Measurements from ENCODE around the gene ESD. TPM values are rescaled to one million over a fixed set of nuclear protein-coding genes. Genes with fewer than 3 reads are reported as not detected.

Gene ESD
- polyA plus RNA-seq, 4 donors, result 108 to 181 (median 119) TPM

GRCh38 chr13:46736541-46737310 is 60.2 kb downstream of the ESD start:
- no peak overlapping the region for H3K27ac ChIP-seq (ENCODE audit: low read depth in 1 of 3, low read length in 2 of 3)
- no peaks in the 10 kb centered on the region for H3K4me1 ChIP-seq (ENCODE audit: control insufficient read depth in 3 of 3, insufficient read depth in 2 of 3, low read depth in 1 of 3, low read length in 2 of 3)
- H3K9me3 ChIP-seq (ENCODE audit: control insufficient read depth in 2 of 2, insufficient read depth in 1 of 2, low read depth in 1 of 2, low read length in 1 of 2), result no peaks in the 10 kb centered on the region
- WGBS, 3 donors, result 71 to 86% (median 85%) methylated on average over 2 of the region's 2 CpGs
- H3K4me3 ChIP-seq (ENCODE audit: low read depth in 1 of 3, low read length in 3 of 3), result no peak overlapping the region
- no peaks in the 10 kb centered on the region for H3K27me3 ChIP-seq (ENCODE audit: control insufficient read depth in 3 of 3, insufficient read depth in 3 of 3, low read length in 3 of 3)
- DNase-seq (no peak), FAIRE-seq (no peak)
- peaks cover 3 to 13% (median 11%) of the 10 kb centered on the region in 3 donors for H3K36me3 ChIP-seq (ENCODE audit: control insufficient read depth in 3 of 3, insufficient read depth in 2 of 3, low read depth in 1 of 3, low read length in 3 of 3)

- Histone ChIP-seq H3K27ac (ENCODE audit: low read depth in 1 of 3, low read length in 2 of 3) (no peak overlapping the region), H3K27me3 (ENCODE audit: control insufficient read depth in 3 of 3, insufficient read depth in 3 of 3, low read length in 3 of 3) (no peaks in the 10 kb centered on the region), H3K4me3 (ENCODE audit: low read depth in 1 of 3, low read length in 3 of 3) (no peak overlapping the region), H3K9me3 (ENCODE audit: control insufficient read depth in 2 of 2, insufficient read depth in 1 of 2, low read depth in 1 of 2, low read length in 1 of 2) (no peaks in the 10 kb centered on the region), H3K4me1 (ENCODE audit: control insufficient read depth in 3 of 3, insufficient read depth in 2 of 3, low read depth in 1 of 3, low read length in 2 of 3) (no peaks in the 10 kb centered on the region), H3K36me3 (ENCODE audit: control insufficient read depth in 3 of 3, insufficient read depth in 2 of 3, low read depth in 1 of 3, low read length in 3 of 3) (peaks cover 3 to 15% (median 14%) of the 10 kb centered on the region in 3 donors)
- 97 to 100% (median 97%) methylated on average over 3 of the region's 3 CpGs for WGBS, 3 donors
- FAIRE-seq (no peak), DNase-seq (no peak)
These were observed 61.5 kb downstream of the ESD start for GRCh38 chr13:46735425-46735824.

DNA sequence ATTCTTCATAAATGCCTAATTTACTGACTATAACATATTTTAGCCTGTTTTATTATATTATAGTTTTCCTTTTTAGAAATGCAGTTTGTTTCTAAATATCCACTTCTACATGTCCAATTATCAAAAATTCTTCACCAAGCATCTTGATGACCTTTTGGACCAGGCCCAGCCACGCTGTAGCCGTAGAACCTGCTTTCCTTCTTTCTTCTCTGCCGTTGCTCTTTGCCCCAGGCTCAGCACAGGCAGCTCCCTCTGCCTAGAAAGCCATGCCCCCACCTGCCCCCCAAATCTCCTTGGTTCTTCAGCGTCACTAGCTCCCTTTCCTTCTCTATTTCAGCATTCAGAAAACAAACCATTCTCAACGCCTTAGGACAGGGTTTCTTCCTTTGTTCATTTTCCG is 65.4 kb downstream of the ESD start:
- Histone ChIP-seq H3K9me3 (ENCODE audit: control insufficient read depth in 2 of 2, insufficient read depth in 1 of 2, low read depth in 1 of 2, low read length in 1 of 2) (no peaks in the 10 kb centered on the region), H3K27me3 (ENCODE audit: control insufficient read depth in 3 of 3, insufficient read depth in 3 of 3, low read length in 3 of 3) (no peaks in the 10 kb centered on the region), H3K36me3 (ENCODE audit: control insufficient read depth in 3 of 3, insufficient read depth in 2 of 3, low read depth in 1 of 3, low read length in 3 of 3) (peaks cover 0 to 32% (median 21%) of the 10 kb centered on the region in 3 donors), H3K4me1 (ENCODE audit: control insufficient read depth in 3 of 3, insufficient read depth in 2 of 3, low read depth in 1 of 3, low read length in 2 of 3) (no peaks in the 10 kb centered on the region), H3K27ac (ENCODE audit: low read depth in 1 of 3, low read length in 2 of 3) (no peak overlapping the region), H3K4me3 (ENCODE audit: low read depth in 1 of 3, low read length in 3 of 3) (no peak overlapping the region)
- WGBS, 3 donors, result 48 to 79% (median 68%) methylated on average over 6 of the region's 6 CpGs
- FAIRE-seq, result no peak
- peak; percentile 24 for DNase-seq

DNA sequence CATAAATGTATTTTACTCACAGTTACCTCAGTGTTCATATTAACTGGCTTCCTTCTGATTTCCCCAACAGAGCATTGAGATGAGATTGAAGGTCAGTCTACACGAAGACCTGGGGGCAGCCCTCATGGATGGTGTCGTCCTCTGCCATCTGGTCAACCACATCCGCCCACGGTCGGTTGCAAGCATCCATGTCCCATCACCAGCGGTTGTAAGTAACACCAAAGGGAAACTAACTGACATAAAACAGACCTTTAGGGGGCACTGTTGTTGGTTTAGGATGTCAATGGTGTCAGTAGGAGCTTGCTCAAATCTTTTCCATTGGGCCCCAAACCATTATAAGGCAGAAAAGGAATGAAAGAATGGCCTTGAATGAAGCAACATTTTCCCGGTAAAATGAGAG is 68.2 kb downstream of the ESD start:
- FAIRE-seq, result no peak
- Histone ChIP-seq H3K4me1 (ENCODE audit: control insufficient read depth in 3 of 3, insufficient read depth in 2 of 3, low read depth in 1 of 3, low read length in 2 of 3) (no peaks in the 10 kb centered on the region), H3K9me3 (ENCODE audit: control insufficient read depth in 2 of 2, insufficient read depth in 1 of 2, low read depth in 1 of 2, low read length in 1 of 2) (no peaks in the 10 kb centered on the region), H3K4me3 (ENCODE audit: low read depth in 1 of 3, low read length in 3 of 3) (no peak overlapping the region), H3K36me3 (ENCODE audit: control insufficient read depth in 3 of 3, insufficient read depth in 2 of 3, low read depth in 1 of 3, low read length in 3 of 3) (peaks cover 6 to 39% (median 28%) of the 10 kb centered on the region in 3 donors), H3K27me3 (ENCODE audit: control insufficient read depth in 3 of 3, insufficient read depth in 3 of 3, low read length in 3 of 3) (no peaks in the 10 kb centered on the region), H3K27ac (ENCODE audit: low read depth in 1 of 3, low read length in 2 of 3) (no peak overlapping the region)
- DNase-seq, result no peak
- WGBS, 3 donors, result 89 to 95% (median 93%) methylated on average over 7 of the region's 7 CpGs

GRCh38 chr13:46726347-46726746 is 70.6 kb downstream of the ESD start:
- no peak overlapping the region for H3K4me3 ChIP-seq (ENCODE audit: low read depth in 1 of 3, low read length in 3 of 3)
- no peaks in the 10 kb centered on the region for H3K27me3 ChIP-seq (ENCODE audit: control insufficient read depth in 3 of 3, insufficient read depth in 3 of 3, low read length in 3 of 3)
- DNase-seq (no peak), FAIRE-seq (no peak)
- H3K27ac ChIP-seq (ENCODE audit: low read depth in 1 of 3, low read length in 2 of 3), result no peak overlapping the region
- 89 to 93% (median 91%) methylated on average over 5 of the region's 5 CpGs for whole genome bisulfite sequencing, 3 donors
- no peaks in the 10 kb centered on the region for H3K4me1 ChIP-seq (ENCODE audit: control insufficient read depth in 3 of 3, insufficient read depth in 2 of 3, low read depth in 1 of 3, low read length in 2 of 3)
- H3K9me3 ChIP-seq (ENCODE audit: control insufficient read depth in 2 of 2, insufficient read depth in 1 of 2, low read depth in 1 of 2, low read length in 1 of 2), result no peaks in the 10 kb centered on the region
- H3K36me3 ChIP-seq (ENCODE audit: control insufficient read depth in 3 of 3, insufficient read depth in 2 of 3, low read depth in 1 of 3, low read length in 3 of 3), result peaks cover 8 to 35% (median 23%) of the 10 kb centered on the region in 3 donors

Other genes with a start within 250 kb of the ESD start
- 10 to 100 TPM in 1 of 4 donors, 1 to 10 TPM in 3; 6.9 to 10.9 (median 7.0) TPM for gene LRCH1, start 244.0 kb downstream of the ESD start, polyA plus RNA-seq
- gene HTR2A, start 99.9 kb upstream of the ESD start, polyA plus RNA-seq, result under 1 TPM in 2 of 4 donors, not detected in 2; 0.24 to 0.33 TPM

Measured in small intestine (tissue), 7 donors.